Liver (tissue), 2 donors: Measurements from ENCODE around the gene MAP3K5.
"Not testable (repeated sequence)": the region's sequence is repeated elsewhere in the genome, so short reads cannot be mapped to it uniquely, and the experiment has no call there.

Experiments
- YY1 ChIP-seq: IDR thresholded peaks from 2 replicates; pipeline ENCODE4 v1.6.1; 2016; ENCODE audit warnings: antibody characterized with exemption, mild to moderate bottlenecking
- TF ChIP-seq, protein P1 (sequence below): fragments of 150-350 bp; IDR thresholded peaks from 2 replicates; pipeline ENCODE4 v1.5.1; 2017; ENCODE audit warnings: improper control_type of control experiment, low read depth, low read length; ENCODE audit not compliant: missing input control
- donor health status: healthy.

DNA sequence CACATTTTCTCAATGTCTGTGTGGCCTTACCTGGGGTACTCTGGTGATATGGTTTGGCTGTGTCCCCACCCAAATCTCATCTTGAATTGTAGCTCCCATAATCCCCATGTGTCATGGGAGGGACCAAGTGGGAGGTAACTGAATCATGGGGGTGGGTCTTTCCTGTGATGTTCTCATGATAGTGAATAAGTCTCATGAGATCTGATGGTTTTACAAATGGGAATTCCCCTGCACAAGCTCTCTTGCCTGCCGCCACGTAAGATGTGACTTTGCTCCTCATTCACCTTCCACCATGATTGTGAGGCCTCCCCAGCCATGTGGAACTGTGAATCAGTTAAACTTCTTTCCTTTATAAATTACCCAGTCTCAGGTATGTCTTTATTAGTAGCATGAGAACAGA is 201.4 kb downstream of the MAP3K5 start:
- TF ChIP-seq, protein P1, sequence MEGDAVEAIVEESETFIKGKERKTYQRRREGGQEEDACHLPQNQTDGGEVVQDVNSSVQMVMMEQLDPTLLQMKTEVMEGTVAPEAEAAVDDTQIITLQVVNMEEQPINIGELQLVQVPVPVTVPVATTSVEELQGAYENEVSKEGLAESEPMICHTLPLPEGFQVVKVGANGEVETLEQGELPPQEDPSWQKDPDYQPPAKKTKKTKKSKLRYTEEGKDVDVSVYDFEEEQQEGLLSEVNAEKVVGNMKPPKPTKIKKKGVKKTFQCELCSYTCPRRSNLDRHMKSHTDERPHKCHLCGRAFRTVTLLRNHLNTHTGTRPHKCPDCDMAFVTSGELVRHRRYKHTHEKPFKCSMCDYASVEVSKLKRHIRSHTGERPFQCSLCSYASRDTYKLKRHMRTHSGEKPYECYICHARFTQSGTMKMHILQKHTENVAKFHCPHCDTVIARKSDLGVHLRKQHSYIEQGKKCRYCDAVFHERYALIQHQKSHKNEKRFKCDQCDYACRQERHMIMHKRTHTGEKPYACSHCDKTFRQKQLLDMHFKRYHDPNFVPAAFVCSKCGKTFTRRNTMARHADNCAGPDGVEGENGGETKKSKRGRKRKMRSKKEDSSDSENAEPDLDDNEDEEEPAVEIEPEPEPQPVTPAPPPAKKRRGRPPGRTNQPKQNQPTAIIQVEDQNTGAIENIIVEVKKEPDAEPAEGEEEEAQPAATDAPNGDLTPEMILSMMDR, result not testable (repeated sequence)
- TF ChIP-seq YY1, result not testable (repeated sequence)
